GM23338 (cell line): ENCODE data around the gene COMMD2. TPM values are rescaled to one million over a fixed set of nuclear protein-coding genes. Genes with fewer than 3 reads are reported as not detected.

Source experiments
- ATAC-seq: fragments of 200-7000 bp; cut with Tn5 transposase; 3 replicates; pipeline ENCODE4 v1.9.1; 2020
- DNase-seq: peaks from one replicate; pipeline ENCODE4 v3.0.0-alpha.2; 2015; ENCODE audit warnings: low spot score
- H2AFZ ChIP-seq: fragments of 200-600 bp; sonication (generic); 2 replicates; pipeline ENCODE4 v1.8.0; 2016; ENCODE audit warnings: antibody characterized with exemption, mild to moderate bottlenecking, moderate library complexity
- H3F3A ChIP-seq: fragments of 200-600 bp; sonication (generic); replicated peaks from 2 replicates; pipeline ENCODE4 v1.8.0; 2017; ENCODE audit warnings: antibody characterized with exemption, mixed run types, low read depth
- H3K27ac ChIP-seq: fragments of 200-600 bp; sonication (generic); 2 replicates; pipeline ENCODE4 v1.6.1; 2016; ENCODE audit warnings: low read depth
- H3K27me3 ChIP-seq: fragments of 200-600 bp; sonication (generic); 2 replicates; pipeline ENCODE4 v1.8.0; 2016; ENCODE audit warnings: mild to moderate bottlenecking, mixed run types, moderate library complexity; ENCODE audit not compliant: insufficient read depth
- H3K36me3 ChIP-seq: fragments of 200-600 bp; sonication (generic); 2 replicates; pipeline ENCODE4 v1.8.0; 2016; ENCODE audit warnings: mild to moderate bottlenecking; ENCODE audit not compliant: insufficient read depth
- H3K4me1 ChIP-seq: fragments of 200-600 bp; sonication (generic); 2 replicates; pipeline ENCODE4 v1.8.0; 2016; ENCODE audit warnings: mild to moderate bottlenecking, moderate library complexity; ENCODE audit not compliant: insufficient read depth
- H3K4me2 ChIP-seq: fragments of 200-600 bp; sonication (generic); 2 replicates; pipeline ENCODE4 v1.7.1; 2017; ENCODE audit warnings: mixed run types
- H3K4me3 ChIP-seq: fragments of 200-600 bp; sonication (generic); 2 replicates; pipeline ENCODE4 v1.6.1; 2016; ENCODE audit warnings: mixed run types
- H3K79me2 ChIP-seq: fragments of 200-600 bp; sonication (generic); replicated peaks from 2 replicates; pipeline ENCODE4 v1.8.0; 2017; ENCODE audit warnings: mild to moderate bottlenecking; ENCODE audit not compliant: insufficient read depth
- H3K9me2 ChIP-seq: fragments of 200-600 bp; sonication (generic); 2 replicates; pipeline ENCODE4 v1.8.0; 2017; ENCODE audit not compliant: insufficient read depth
- H4K20me1 ChIP-seq: fragments of 200-600 bp; sonication (generic); replicated peaks from 2 replicates; pipeline ENCODE4 v1.8.0; 2017; ENCODE audit warnings: mild to moderate bottlenecking; ENCODE audit not compliant: insufficient read depth
- H3K27ac Mint-ChIP-seq: 2 replicates; pipeline ENCODE4 v1.8.0; 2020; ENCODE audit warnings: inconsistent platforms, mild to moderate bottlenecking, moderate library complexity, mixed read lengths
- H3K27me3 Mint-ChIP-seq: 3 replicates; pipeline ENCODE4 v1.8.0; 2022; ENCODE audit warnings: low read depth, mild to moderate bottlenecking, moderate library complexity, mixed read lengths, inconsistent platforms; ENCODE audit not compliant: insufficient read depth, poor library complexity
- H3K36me3 Mint-ChIP-seq: 3 replicates; pipeline ENCODE4 v1.8.0; 2021; ENCODE audit warnings: low read depth, mild to moderate bottlenecking, inconsistent platforms, moderate library complexity, mixed read lengths
- H3K4me1 Mint-ChIP-seq: 3 replicates; pipeline ENCODE4 v1.8.0; 2020; ENCODE audit warnings: mild to moderate bottlenecking, inconsistent platforms, mixed read lengths
- H3K4me3 Mint-ChIP-seq: 3 replicates; pipeline ENCODE4 v1.8.0; 2021; ENCODE audit warnings: moderate library complexity, mild to moderate bottlenecking, inconsistent platforms, mixed read lengths
- H3K9me3 Mint-ChIP-seq: 3 replicates; pipeline ENCODE4 v1.8.0; 2020; ENCODE audit warnings: moderate library complexity, mild to moderate bottlenecking, inconsistent platforms, mixed read lengths
- CREB1 ChIP-seq: fragments of 250-450 bp; sonication (Bioruptor Pico); IDR thresholded peaks from 2 replicates; pipeline ENCODE4 v1.5.0; 2020; ENCODE audit warnings: low read depth, mild to moderate bottlenecking, moderate library complexity
- EZH2 ChIP-seq: fragments of 200-600 bp; sonication (generic); IDR thresholded peaks from one replicate; pipeline ENCODE4 v1.8.0; 2017; ENCODE audit warnings: antibody characterized with exemption, mild to moderate bottlenecking, low read depth; ENCODE audit not compliant: unreplicated experiment
- EZH2phosphoT487 ChIP-seq: fragments of 200-600 bp; sonication (generic); IDR thresholded peaks from one replicate; pipeline ENCODE4 v1.8.1; 2018; ENCODE audit warnings: antibody characterized with exemption; ENCODE audit not compliant: unreplicated experiment
- NANOG ChIP-seq: IDR thresholded peaks from 2 replicates; pipeline ENCODE4 v1.6.1; 2016; ENCODE audit warnings: antibody characterized with exemption, borderline replicate concordance
- POLR2AphosphoS5 ChIP-seq: IDR thresholded peaks from 2 replicates; pipeline ENCODE4 v1.6.1; 2016; ENCODE audit warnings: antibody characterized with exemption, low read depth
- STAT1 ChIP-seq: IDR thresholded peaks from one replicate; pipeline ENCODE4 v1.6.1; 2016; ENCODE audit warnings: antibody characterized with exemption; ENCODE audit not compliant: unreplicated experiment
- ZNF114 ChIP-seq: fragments of 250-450 bp; sonication (Bioruptor Pico); IDR thresholded peaks from 2 replicates; pipeline ENCODE4 v1.5.0; 2020; ENCODE audit warnings: mild to moderate bottlenecking, moderate library complexity
- polyA plus RNA-seq: library from polyadenylated mRNA; unstranded; fragments of >200 nt; fragmentation: Nextera tagmentation; extraction: Ambion mirVana; gene quantifications from 2 replicates; pipeline ENCODE4 v1.2.1, GENCODE V29; 2016
- total RNA-seq: library from RNA; depleted of rRNA; stranded (reverse); fragments of >200 nt; shearing (Covaris generic); gene quantifications from 2 replicates; pipeline ENCODE4 v1.2.3, GENCODE V29; 2014
- TF ChIP-seq, protein P1 (sequence below): fragments of 250-450 bp; sonication (Bioruptor Pico); IDR thresholded peaks from 2 replicates; pipeline ENCODE4 v1.5.0; 2020; ENCODE audit warnings: mild to moderate bottlenecking, moderate library complexity
- TF ChIP-seq, protein P2 (sequence below): IDR thresholded peaks from one replicate; pipeline ENCODE4 v1.6.1; 2018; ENCODE audit warnings: antibody characterized with exemption; ENCODE audit not compliant: unreplicated experiment
- TF ChIP-seq, protein P3 (sequence below), 2 experiments: fragments of 200-600 bp in 1 of 2; sonication (generic) in 1 of 2; conservative IDR thresholded peaks; 2 replicates each; pipeline versions ENCODE4 v1.5.1 to v1.6.1; 2016 to 2017; ENCODE audit warnings: antibody characterized with exemption in 2 of 2, low read depth in 2 of 2, mild to moderate bottlenecking in 2 of 2, moderate library complexity in 1 of 2

The COMMD2 gene
- total and polyA plus RNA-seq, 2 experiments from 2014 or later = 55.5 to 61.1 TPM

DNA sequence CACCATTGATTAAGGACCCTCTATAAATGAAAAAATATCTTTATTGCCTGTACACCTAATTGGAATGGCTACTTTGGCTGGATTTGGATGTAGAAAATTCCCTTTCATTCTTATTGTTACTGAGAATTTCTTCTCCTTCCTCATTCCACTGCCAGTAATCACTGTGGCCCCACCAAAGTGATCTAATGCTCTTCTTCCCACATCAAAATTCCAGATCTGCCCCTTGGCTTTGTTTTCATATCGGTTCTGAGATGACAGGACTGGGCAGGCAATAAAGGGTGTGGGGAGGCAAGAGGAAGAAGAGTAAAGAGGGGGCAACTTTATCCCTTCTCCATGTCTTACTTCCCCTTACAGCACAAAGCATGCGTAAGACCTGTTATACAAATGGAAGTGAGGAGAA, 38.0 kb upstream of the COMMD2 start:
- Histone ChIP-seq H2AFZ (no peak overlapping the region), H3K4me3 (no peak overlapping the region), H3K4me1 (no peaks in the 10 kb centered on the region), H3K36me3 (no peaks in the 10 kb centered on the region), H3K79me2 (no peaks in the 10 kb centered on the region), H3K4me2 (no peak overlapping the region), H3K27ac (no peak overlapping the region), H3F3A (no peaks in the 10 kb centered on the region), H3K27me3 (no peaks in the 10 kb centered on the region), H4K20me1 (no peaks in the 10 kb centered on the region), H3K9me2 (no peaks in the 10 kb centered on the region)
- DNase-seq (no peak), ATAC-seq (no peak)
- Mint-ChIP-seq H3K36me3 (no peaks in the 10 kb centered on the region), H3K4me1 (no peaks in the 10 kb centered on the region), H3K27me3 (no peaks in the 10 kb centered on the region), H3K27ac (no peak overlapping the region), H3K4me3 (no peak overlapping the region), H3K9me3 (no peaks in the 10 kb centered on the region)
- no peak for TF ChIP-seq EZH2phosphoT487
- no peak for TF ChIP-seq CREB1
- TF ChIP-seq POLR2AphosphoS5 = no peak
- TF ChIP-seq, protein P1, sequence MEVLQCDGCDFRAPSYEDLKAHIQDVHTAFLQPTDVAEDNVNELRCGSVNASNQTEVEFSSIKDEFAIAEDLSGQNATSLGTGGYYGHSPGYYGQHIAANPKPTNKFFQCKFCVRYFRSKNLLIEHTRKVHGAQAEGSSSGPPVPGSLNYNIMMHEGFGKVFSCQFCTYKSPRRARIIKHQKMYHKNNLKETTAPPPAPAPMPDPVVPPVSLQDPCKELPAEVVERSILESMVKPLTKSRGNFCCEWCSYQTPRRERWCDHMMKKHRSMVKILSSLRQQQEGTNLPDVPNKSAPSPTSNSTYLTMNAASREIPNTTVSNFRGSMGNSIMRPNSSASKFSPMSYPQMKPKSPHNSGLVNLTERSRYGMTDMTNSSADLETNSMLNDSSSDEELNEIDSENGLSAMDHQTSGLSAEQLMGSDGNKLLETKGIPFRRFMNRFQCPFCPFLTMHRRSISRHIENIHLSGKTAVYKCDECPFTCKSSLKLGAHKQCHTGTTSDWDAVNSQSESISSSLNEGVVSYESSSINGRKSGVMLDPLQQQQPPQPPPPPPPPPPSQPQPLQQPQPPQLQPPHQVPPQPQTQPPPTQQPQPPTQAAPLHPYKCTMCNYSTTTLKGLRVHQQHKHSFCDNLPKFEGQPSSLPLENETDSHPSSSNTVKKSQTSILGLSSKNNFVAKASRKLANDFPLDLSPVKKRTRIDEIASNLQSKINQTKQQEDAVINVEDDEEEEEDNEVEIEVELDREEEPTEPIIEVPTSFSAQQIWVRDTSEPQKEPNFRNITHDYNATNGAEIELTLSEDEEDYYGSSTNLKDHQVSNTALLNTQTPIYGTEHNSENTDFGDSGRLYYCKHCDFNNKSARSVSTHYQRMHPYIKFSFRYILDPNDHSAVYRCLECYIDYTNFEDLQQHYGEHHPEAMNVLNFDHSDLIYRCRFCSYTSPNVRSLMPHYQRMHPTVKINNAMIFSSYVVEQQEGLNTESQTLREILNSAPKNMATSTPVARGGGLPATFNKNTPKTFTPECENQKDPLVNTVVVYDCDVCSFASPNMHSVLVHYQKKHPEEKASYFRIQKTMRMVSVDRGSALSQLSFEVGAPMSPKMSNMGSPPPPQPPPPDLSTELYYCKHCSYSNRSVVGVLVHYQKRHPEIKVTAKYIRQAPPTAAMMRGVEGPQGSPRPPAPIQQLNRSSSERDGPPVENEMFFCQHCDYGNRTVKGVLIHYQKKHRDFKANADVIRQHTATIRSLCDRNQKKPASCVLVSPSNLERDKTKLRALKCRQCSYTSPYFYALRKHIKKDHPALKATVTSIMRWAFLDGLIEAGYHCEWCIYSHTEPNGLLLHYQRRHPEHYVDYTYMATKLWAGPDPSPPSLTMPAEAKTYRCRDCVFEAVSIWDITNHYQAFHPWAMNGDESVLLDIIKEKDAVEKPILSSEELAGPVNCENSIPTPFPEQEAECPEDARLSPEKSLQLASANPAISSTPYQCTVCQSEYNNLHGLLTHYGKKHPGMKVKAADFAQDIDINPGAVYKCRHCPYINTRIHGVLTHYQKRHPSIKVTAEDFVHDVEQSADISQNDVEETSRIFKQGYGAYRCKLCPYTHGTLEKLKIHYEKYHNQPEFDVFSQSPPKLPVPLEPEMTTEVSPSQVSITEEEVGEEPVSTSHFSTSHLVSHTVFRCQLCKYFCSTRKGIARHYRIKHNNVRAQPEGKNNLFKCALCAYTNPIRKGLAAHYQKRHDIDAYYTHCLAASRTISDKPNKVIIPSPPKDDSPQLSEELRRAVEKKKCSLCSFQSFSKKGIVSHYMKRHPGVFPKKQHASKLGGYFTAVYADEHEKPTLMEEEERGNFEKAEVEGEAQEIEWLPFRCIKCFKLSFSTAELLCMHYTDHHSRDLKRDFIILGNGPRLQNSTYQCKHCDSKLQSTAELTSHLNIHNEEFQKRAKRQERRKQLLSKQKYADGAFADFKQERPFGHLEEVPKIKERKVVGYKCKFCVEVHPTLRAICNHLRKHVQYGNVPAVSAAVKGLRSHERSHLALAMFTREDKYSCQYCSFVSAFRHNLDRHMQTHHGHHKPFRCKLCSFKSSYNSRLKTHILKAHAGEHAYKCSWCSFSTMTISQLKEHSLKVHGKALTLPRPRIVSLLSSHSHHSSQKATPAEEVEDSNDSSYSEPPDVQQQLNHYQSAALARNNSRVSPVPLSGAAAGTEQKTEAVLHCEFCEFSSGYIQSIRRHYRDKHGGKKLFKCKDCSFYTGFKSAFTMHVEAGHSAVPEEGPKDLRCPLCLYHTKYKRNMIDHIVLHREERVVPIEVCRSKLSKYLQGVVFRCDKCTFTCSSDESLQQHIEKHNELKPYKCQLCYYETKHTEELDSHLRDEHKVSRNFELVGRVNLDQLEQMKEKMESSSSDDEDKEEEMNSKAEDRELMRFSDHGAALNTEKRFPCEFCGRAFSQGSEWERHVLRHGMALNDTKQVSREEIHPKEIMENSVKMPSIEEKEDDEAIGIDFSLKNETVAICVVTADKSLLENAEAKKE (CRISPR knock-in tag) = no peak
- TF ChIP-seq, protein P2, sequence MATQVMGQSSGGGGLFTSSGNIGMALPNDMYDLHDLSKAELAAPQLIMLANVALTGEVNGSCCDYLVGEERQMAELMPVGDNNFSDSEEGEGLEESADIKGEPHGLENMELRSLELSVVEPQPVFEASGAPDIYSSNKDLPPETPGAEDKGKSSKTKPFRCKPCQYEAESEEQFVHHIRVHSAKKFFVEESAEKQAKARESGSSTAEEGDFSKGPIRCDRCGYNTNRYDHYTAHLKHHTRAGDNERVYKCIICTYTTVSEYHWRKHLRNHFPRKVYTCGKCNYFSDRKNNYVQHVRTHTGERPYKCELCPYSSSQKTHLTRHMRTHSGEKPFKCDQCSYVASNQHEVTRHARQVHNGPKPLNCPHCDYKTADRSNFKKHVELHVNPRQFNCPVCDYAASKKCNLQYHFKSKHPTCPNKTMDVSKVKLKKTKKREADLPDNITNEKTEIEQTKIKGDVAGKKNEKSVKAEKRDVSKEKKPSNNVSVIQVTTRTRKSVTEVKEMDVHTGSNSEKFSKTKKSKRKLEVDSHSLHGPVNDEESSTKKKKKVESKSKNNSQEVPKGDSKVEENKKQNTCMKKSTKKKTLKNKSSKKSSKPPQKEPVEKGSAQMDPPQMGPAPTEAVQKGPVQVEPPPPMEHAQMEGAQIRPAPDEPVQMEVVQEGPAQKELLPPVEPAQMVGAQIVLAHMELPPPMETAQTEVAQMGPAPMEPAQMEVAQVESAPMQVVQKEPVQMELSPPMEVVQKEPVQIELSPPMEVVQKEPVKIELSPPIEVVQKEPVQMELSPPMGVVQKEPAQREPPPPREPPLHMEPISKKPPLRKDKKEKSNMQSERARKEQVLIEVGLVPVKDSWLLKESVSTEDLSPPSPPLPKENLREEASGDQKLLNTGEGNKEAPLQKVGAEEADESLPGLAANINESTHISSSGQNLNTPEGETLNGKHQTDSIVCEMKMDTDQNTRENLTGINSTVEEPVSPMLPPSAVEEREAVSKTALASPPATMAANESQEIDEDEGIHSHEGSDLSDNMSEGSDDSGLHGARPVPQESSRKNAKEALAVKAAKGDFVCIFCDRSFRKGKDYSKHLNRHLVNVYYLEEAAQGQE = no peak
- no peak for TF ChIP-seq STAT1
- TF ChIP-seq ZNF114 (CRISPR knock-in tag) = no peak
- TF ChIP-seq NANOG = no peak
- TF ChIP-seq EZH2 = no peak
- TF ChIP-seq, protein P3, sequence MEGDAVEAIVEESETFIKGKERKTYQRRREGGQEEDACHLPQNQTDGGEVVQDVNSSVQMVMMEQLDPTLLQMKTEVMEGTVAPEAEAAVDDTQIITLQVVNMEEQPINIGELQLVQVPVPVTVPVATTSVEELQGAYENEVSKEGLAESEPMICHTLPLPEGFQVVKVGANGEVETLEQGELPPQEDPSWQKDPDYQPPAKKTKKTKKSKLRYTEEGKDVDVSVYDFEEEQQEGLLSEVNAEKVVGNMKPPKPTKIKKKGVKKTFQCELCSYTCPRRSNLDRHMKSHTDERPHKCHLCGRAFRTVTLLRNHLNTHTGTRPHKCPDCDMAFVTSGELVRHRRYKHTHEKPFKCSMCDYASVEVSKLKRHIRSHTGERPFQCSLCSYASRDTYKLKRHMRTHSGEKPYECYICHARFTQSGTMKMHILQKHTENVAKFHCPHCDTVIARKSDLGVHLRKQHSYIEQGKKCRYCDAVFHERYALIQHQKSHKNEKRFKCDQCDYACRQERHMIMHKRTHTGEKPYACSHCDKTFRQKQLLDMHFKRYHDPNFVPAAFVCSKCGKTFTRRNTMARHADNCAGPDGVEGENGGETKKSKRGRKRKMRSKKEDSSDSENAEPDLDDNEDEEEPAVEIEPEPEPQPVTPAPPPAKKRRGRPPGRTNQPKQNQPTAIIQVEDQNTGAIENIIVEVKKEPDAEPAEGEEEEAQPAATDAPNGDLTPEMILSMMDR (conservative IDR thresholded peaks at IDR 0.05; ENCODE audit: low read depth in 2 of 2) = no peak
